Body of pancreas (tissue), 4 donors: ENCODE measurements around the gene MYO9B.

Experiments used
- POLR2A ChIP-seq, 3 donors: fragments of 450-650 bp; IDR thresholded peaks; one replicate each; pipeline ENCODE4 v1.6.1; 2016; ENCODE audit warnings: antibody characterized with exemption in 3 of 3, mild to moderate bottlenecking in 2 of 3
- TF ChIP-seq, protein P1 (sequence below), 7 experiments: fragments of 450-650 bp in 4 of 7; fragments of 200-600 bp in 3 of 7; sonication (generic) in 3 of 7; IDR thresholded peaks; one replicate each; pipeline ENCODE4 v1.5.1; 2016 to 2019; ENCODE audit warnings: antibody characterized with exemption in 7 of 7

DNA sequence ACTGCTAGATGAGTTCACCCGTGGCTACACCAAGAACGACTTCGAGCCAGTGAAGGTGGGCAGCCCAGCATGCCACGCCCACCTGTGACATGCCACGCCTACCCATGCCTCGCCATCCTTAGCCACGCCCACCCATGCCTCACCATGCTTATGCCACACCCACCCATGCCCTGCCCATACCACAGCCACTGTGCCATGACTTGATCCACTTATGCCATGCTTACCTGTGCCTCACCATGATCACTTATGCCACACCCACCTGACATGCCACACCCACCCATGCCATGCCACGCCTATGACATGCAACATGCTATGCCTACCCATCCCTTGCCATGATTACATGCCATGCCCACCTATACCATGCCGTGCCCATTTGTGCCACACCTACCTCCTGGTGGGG lies 126.7 kb downstream of the MYO9B start:
- TF ChIP-seq, protein P1, sequence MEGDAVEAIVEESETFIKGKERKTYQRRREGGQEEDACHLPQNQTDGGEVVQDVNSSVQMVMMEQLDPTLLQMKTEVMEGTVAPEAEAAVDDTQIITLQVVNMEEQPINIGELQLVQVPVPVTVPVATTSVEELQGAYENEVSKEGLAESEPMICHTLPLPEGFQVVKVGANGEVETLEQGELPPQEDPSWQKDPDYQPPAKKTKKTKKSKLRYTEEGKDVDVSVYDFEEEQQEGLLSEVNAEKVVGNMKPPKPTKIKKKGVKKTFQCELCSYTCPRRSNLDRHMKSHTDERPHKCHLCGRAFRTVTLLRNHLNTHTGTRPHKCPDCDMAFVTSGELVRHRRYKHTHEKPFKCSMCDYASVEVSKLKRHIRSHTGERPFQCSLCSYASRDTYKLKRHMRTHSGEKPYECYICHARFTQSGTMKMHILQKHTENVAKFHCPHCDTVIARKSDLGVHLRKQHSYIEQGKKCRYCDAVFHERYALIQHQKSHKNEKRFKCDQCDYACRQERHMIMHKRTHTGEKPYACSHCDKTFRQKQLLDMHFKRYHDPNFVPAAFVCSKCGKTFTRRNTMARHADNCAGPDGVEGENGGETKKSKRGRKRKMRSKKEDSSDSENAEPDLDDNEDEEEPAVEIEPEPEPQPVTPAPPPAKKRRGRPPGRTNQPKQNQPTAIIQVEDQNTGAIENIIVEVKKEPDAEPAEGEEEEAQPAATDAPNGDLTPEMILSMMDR (IDR thresholded peaks at IDR 0.05), result no peak
- no peak for TF ChIP-seq POLR2A (IDR thresholded peaks at IDR 0.05)
